ENCODE data around the gene BAHCC1. TPM values are rescaled to one million over a fixed set of nuclear protein-coding genes. Genes with fewer than 3 reads are reported as not detected.

Gene BAHCC1
- total RNA-seq, 2 experiments from 2014 or later = 0.40 to 0.65 TPM

- no peaks in the 10 kb centered on the region for H3K9me3 Mint-ChIP-seq
- peaks cover 14% of the 10 kb centered on the region for H3K27me3 Mint-ChIP-seq
- peaks cover 4% of the 10 kb centered on the region for H3K4me1 Mint-ChIP-seq (ENCODE audit: low read depth)
- H3K4me3 Mint-ChIP-seq = no peak overlapping the region
- ChIA-PET POLR2A (interaction anchor here (0.7 kb wide), 1 partner anchor 273 kb away, joined by 3 read pairs; no protein-coding TSS in a partner anchor), CTCF (no interaction called here)
- DNase-seq = no peak
- no peak for ATAC-seq
- no peaks in the 10 kb centered on the region for H3K36me3 Mint-ChIP-seq (ENCODE audit: low read depth)
- intact Hi-C loops (cut with micrococcal nuclease) = no loop called here
- no peak overlapping the region for H3K27ac Mint-ChIP-seq
- TF ChIP-seq, protein P1, sequence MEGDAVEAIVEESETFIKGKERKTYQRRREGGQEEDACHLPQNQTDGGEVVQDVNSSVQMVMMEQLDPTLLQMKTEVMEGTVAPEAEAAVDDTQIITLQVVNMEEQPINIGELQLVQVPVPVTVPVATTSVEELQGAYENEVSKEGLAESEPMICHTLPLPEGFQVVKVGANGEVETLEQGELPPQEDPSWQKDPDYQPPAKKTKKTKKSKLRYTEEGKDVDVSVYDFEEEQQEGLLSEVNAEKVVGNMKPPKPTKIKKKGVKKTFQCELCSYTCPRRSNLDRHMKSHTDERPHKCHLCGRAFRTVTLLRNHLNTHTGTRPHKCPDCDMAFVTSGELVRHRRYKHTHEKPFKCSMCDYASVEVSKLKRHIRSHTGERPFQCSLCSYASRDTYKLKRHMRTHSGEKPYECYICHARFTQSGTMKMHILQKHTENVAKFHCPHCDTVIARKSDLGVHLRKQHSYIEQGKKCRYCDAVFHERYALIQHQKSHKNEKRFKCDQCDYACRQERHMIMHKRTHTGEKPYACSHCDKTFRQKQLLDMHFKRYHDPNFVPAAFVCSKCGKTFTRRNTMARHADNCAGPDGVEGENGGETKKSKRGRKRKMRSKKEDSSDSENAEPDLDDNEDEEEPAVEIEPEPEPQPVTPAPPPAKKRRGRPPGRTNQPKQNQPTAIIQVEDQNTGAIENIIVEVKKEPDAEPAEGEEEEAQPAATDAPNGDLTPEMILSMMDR (IDR thresholded peaks at IDR 0.05) = no peak
These were observed 39.6 kb downstream of the BAHCC1 start for GRCh38 chr17:81434681-81435417.

- intact Hi-C loops (cut with micrococcal nuclease) = no loop called here
- no peak for ATAC-seq
- no peak for DNase-seq
- no peaks in the 10 kb centered on the region for H3K9me3 Mint-ChIP-seq
- ChIA-PET CTCF (no interaction called here), POLR2A (interaction anchor here (0.7 kb wide), 1 partner anchor 272 kb away, joined by 3 read pairs; no protein-coding TSS in a partner anchor)
- H3K4me3 Mint-ChIP-seq = no peak overlapping the region
- TF ChIP-seq, protein P1 (IDR thresholded peaks at IDR 0.05) = no peak
- H3K36me3 Mint-ChIP-seq (ENCODE audit: low read depth) = no peaks in the 10 kb centered on the region
- no peak overlapping the region for H3K27ac Mint-ChIP-seq
- peaks cover 9% of the 10 kb centered on the region for H3K27me3 Mint-ChIP-seq
- H3K4me1 Mint-ChIP-seq (ENCODE audit: low read depth) = peaks cover 4% of the 10 kb centered on the region
These were observed 40.5 kb downstream of the BAHCC1 start for GRCh38 chr17:81435652-81436293.

GRCh38 chr17:81436294-81436849 lies 41.1 kb downstream of the BAHCC1 start:
- H3K4me3 Mint-ChIP-seq = no peak overlapping the region
- no peaks in the 10 kb centered on the region for H3K9me3 Mint-ChIP-seq
- intact Hi-C loops (cut with micrococcal nuclease) = no loop called here
- TF ChIP-seq, protein P1 (IDR thresholded peaks at IDR 0.05) = no peak
- ATAC-seq = no peak
- H3K27ac Mint-ChIP-seq = no peak overlapping the region
- ChIA-PET POLR2A (no interaction called here), CTCF (interaction anchor here (1.1 kb wide), 1 partner anchor 48 kb away, joined by 3 read pairs; no protein-coding TSS in a partner anchor)
- H3K27me3 Mint-ChIP-seq = peaks cover 8% of the 10 kb centered on the region
- no peak for DNase-seq
- H3K36me3 Mint-ChIP-seq (ENCODE audit: low read depth) = no peaks in the 10 kb centered on the region
- peaks cover 4% of the 10 kb centered on the region for H3K4me1 Mint-ChIP-seq (ENCODE audit: low read depth)

- peaks cover 3% of the 10 kb centered on the region for H3K27me3 Mint-ChIP-seq
- no peak for ATAC-seq
- H3K4me3 Mint-ChIP-seq = no peak overlapping the region
- ChIA-PET CTCF (interaction anchor here (1.1 kb wide), 1 partner anchor 48 kb away, joined by 3 read pairs; no protein-coding TSS in a partner anchor), POLR2A (no interaction called here)
- DNase-seq = no peak
- H3K4me1 Mint-ChIP-seq (ENCODE audit: low read depth) = peaks cover 4% of the 10 kb centered on the region
- TF ChIP-seq, protein P1 (IDR thresholded peaks at IDR 0.05) = no peak
- H3K9me3 Mint-ChIP-seq = no peaks in the 10 kb centered on the region
- no peak overlapping the region for H3K27ac Mint-ChIP-seq
- H3K36me3 Mint-ChIP-seq (ENCODE audit: low read depth) = no peaks in the 10 kb centered on the region
- intact Hi-C loops (cut with micrococcal nuclease) = no loop called here
These were observed 42.0 kb downstream of the BAHCC1 start for GRCh38 chr17:81437191-81437651.
